NCI-H345 (cell line): ENCODE data around the gene SLC40A1.

Experiments
- DNase-seq: peaks from one replicate; lab custom pipeline; 2025; lab: John Stamatoyannopoulos, UW

The SLC40A1 gene

DNA sequence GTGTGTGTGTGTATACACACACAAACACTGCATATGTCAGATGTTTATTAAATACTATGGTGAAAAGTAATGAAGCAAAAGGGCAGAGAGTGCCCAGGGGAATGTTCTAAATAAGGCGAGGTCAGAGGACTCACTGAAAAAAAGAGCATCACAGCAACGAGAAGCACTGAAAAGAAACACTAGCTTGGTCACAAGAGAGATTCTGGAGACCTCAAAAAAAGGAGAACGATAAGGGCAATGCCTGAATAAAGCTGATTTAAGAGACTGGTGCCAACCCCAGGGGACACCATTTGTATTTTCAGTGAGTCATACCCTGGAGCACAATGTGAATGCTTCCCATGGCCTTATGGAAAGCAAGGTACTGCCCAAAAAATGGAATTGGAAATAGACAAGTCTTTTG is 14.5 kb downstream of the SLC40A1 start:
- DNase-seq = no peak

DNA sequence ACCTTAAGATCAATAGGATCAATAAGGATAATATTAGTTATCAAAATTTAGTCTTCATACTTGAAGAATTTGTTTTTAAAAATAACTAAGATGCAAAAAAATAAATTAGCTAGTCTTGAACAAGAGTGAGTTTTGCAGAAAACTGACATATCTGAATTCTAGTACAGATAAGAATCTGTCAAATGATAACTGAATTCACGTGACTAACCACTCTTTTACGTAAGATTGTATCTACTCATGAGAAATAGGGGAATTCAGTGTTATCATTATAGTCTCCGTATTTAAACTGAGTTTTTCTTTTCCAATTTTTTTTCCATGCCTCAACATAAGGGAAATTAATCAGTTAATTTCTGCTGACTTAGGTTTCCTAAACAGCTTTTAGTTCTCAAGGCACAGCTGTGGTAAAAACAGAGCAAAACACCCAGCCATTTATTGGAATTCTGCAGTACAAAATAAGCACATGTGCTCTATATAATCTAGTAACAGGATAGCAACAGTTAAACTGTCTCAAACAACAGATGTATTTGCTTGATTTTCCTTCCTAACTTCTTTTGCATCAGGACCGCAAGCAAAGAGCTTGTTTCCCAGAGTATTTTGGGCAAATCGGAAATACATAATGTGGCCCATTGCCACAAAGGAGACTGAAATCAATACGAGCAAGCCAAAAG is 19.1 kb downstream of the SLC40A1 start:
- no peak for DNase-seq

DNA sequence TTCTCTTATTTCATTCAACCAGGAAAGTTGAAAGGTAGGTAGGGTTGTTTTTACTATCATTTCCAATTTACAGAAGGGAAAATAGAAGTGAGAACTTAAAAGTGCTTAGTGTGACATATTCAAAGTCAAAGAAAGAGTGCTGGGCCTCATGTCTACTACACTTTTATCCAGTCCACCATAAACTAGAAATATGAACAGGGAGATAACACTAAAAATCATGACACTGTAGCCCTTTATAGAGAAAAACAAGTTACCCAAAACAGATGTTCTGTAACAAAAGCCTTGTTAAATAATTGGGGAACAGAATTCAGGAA is 20.4 kb downstream of the SLC40A1 start:
- DNase-seq = no peak

DNA sequence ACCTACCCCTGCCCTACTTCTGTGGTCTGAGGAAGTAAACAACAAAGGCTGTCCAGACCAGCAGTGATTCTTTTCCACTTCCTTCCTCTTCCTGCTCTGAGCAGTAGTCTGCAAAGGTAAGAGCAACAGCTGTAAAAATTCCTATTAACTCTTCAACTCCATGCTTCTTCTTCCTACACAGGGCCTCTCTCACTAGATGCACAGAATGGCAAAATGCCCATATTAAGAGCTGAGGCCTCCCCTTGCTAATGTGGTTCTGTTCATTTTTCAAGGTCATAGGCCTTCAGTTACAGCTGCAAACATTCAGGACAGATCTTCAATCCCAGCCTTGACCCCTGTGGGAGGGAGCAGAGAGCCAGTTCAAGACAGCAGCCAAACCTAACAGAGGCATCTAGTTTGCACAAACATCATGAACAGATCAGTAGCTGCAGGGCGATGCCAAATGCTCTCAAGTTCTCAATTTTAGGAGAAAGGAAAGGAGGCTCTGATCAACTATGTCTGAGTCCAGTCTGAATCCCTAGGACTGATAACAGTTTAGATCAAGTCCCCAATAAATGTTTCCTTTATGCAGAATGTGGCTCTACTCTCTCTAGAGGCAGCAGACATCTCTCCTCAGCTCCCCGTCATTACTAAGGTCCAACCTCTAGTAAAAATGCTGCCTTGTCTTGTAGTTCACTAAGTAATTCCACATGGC is 20.9 kb downstream of the SLC40A1 start:
- no peak for DNase-seq

DNA sequence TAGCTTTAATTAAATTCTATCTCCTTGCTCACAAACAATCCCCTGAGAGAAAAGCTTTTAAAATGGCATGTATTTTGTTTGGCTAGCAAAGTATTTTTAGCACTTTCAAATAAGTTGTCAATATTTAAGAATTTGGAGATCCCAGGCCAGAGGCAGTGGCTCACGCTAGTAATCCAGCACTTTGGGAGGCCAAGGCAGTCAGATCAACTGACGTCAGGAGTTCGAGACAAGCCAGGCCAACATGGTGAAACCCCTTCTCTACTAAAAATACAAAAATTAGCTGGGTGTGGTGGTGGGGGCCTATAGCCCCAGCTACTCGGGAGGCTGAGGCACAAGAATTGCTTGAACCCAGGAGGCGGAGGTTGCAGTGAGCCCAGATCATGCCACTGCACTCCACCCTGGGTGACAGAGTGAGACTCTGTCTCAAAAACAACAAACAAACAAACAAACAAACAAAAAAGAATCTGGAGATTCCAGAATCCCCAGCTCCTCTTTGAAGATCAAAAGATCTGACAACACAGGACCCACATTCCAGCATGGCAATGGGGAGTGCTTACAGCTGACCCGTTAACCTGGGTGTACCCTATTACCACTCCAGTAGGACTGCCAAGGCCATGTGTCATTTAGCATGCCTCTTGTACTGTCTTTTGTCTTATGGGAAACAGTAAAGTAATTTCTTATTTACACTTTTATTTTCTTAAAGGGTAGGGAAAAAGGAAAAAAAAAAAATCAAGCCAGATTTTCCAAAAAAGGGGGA is 21.9 kb downstream of the SLC40A1 start:
- no peak for DNase-seq

DNA sequence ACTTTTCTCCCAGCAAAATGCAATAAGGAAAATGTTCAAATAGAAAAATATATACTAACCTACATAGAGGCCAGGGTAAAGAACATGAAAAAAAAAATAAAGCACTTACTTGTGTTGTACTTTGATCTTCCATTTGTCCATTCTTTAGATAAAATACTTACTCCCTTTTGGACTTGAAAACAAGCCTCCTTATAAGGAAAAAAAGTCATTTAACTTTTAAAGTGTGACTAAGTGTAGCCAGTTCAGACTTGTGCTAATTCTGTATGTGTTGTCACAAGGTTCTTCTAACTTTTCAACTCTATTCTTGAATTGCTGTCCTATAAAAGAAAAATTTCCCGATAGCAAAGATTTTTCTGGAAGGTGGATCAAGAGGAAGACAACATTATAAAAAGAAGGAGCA is 23.2 kb downstream of the SLC40A1 start:
- no peak for DNase-seq

DNA sequence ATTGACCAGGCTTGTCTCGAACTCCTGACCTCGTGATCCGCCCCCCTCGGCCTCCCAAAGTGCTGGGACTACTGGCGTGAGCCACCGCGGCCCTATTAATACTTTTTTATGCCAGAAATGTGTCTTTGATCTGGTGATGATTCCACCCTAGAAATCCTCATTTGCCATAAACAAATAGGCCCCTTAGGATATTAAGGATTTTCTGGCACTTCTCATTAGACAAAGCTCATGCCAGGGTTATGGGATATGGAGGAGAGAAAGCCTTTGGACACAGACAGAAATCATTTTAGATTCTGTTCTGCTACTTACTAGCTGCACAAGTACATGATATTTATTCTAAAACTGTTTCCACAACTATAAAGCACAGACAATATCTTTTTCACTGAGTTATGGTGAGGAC is 24.1 kb downstream of the SLC40A1 start:
- no peak for DNase-seq

DNA sequence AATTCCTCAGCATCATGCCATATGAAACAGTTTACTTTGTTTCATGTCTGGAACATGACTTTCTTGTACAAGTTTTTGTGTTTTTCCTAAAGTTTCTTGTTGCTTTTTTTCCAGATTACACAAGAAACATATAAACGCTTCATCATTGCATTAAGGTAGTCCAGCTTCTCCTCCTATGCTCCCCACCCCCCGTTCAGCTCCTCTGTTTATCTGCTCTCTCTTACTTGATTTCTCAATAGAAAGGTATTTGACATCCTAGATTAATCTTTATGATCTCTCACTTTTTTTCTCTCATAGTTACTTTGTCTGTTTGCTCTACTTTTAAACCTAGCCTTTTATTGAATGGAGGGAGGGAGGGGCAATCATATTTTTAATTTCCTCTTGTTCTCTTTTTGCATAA is 25.4 kb downstream of the SLC40A1 start:
- no peak for DNase-seq

DNA sequence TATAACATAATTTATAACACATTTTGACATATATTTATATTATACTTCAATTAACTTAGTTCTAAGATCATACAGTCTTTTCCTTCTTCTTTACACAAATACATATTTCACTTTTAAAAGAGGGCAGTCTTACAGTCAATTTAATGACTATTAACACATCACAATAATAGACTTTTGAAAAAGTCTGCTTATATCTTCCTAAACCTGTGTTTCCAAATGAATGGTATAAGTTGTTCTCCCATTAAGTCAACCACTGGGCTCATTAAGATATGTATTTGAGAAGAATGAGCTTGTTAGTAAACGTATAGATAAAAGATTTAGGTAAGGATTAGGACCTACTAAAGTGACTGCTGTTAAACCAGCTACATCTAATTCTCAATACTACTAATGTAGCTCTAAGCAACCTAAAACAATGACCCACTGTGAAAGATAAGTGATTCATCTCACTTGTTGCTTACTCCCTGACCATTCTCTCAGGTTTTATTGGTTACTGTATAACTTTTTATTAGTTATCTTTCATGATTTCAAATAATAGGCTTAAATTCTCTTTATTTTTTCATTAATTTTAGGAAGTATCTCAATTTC is 27.0 kb downstream of the SLC40A1 start:
- no peak for DNase-seq

DNA sequence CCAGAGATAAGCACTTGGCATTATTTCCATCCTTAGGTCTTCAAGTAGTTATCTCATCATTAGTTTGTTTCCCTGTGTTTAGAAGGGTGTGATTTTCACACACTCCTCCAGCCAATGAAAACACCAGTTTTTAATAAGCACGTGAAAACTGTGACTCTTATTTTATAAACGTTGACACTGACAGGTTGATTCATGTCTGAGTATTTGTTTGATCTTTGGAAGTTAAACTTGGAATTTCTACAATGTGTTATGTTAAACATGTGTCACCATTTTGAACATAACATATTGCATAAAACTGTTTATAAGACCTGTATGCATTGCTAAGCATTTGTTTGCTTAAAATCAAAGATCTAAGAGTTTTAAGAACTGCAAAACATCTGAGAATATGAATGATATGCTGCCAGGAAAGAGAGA is 27.6 kb downstream of the SLC40A1 start:
- DNase-seq = no peak

DNA sequence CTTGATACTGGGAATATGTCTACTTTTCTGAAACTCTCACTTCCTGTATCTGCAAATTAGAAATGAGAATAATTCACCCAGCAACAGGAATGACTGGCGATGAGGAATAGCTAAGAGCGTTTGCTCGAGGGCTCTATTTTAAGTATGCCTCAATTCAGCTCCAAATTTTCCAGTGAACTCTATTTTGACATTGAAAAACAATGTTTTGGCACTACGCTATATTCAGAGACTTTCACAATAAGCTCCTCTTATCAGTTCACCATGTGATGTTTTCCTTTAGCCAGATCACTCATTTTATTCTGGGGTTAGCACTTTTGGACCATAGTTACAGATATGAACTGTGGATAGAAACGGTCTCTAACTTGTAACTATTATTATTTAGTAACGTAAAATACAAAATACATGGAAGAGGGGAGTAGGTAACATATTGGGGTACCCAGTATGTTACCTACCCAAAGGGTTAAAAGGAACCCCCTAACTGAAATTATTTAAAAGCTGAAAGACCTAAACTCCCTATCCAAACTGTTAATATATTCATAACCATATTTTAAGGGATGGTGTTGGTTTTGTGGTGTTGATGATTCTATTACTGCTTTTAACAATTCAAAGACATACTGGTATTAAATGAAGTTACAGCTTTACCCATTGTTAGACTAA is 28.1 kb downstream of the SLC40A1 start:
- DNase-seq = no peak

DNA sequence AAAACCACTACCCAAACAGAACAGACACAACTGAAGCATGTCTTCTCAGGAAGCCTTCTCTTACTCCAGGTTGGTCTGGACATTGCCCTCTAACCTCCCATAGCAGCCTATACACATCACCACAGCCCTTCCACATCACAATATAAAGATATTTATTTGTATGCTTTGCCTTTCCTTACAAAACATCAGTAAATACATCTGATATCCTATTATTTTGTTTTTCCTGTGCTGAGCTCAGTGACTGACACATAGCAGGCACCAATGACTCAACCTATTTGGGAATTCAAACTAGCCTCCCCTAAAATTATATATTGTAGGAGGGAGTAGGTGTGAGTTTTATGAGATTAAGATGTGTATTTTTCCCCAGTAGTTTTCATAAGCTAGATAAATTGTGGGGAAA is 28.8 kb downstream of the SLC40A1 start:
- no peak for DNase-seq

DNA sequence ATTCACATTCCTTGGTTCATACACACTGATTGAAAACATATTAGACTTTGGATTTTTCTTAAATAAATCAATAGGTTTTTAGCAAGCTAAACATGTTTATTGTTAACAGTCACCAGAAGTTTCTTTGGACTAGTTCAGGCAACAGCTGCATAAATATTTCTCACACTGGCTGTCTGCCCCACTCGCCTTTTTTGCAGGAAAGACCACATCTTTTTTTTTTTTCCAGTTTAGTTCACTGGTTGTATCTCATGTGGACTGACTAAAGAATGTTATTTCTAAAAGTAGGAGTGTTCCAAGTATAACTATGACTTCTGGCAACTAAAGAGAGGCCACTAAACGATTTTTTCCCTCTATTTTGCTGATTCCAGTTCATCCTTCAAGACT is 31.1 kb downstream of the SLC40A1 start:
- DNase-seq = no peak

DNA sequence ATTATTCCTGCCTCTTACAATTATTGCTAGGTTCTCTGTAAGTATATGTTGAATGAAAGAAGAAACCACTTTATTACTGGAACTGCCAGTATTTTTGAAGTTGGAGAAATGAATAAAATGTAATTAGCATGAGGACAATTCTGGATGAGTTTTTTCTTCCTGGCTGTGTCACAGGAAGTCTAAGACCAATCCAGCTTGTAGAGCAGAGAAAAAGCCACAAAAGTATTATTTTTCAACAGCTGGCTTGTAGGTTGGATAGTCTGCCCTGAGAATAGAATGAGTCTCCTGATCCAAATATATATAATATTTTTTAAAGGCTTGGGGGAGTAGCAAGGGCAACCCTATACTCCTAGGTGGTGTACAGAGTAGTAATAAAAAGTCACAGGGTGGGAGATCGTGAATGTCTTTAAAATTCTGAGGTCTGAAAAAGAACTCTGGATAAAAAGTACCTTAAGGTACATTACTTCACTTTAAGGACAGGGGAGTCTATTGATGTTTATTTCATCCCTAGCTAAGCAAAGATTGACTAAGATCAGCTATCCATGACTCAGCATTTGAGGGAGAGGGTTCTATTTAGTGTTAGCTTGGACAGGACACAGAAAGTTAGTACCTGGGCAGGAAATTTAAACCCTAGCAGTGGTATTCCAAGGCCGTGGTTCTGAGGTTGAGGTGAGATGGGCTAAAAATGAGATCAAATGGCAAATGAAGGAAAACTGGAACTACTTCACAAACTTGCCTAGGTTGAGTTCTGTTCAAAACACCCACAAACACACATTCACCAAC is 31.7 kb downstream of the SLC40A1 start:
- DNase-seq = no peak

DNA sequence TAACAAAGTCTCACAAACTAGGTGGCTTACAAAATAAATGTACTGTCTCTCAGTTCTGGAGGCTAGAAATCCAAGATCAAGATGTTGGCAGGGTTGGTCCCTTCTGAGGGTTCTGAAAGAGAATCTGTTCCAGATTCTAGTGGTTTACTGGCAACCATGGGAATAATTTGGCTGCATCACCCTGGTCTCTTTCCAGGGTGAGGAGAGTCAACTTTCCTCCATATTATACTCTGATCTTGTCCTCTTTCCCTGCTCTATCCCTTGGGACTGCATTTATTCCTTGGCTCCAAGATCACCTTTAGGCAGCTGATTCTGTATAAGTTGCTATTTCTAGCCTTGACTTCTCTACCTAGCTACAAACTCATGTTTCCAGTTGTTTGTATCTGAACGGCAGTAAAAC is 35.2 kb downstream of the SLC40A1 start:
- DNase-seq = no peak

DNA sequence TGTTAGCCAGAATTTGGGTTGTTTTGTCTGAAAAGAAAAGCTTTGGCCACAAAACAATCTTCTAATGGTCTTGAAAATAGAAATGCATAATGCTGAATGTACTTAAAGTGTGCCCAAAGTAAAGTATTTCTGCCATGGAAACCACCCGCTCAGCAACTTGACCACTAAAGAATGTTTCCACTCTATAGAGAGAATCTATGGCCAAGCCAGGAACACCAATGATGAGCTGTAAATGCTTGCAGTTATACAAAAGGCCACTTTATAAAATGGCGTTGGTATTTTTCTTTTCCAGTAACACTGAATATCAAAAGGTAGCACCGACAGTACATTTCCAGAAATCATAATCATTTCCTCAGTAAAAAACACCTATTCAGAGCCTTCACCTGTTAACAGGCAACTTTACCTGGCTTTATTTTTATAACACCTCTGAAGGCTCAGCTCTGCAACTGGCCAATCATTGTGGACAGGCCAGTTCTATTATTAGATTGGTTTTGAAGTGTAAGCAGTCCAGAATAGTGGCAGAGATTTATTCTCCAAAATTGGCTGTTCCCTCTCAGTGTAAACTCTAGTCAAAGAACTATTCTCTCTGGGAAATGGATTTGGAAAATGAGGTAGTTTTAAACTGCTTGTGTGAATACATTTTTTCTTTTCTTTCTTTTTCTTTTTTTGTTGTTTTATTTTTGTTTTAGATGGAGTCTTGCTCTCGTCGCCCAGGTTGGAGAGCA is 36.1 kb downstream of the SLC40A1 start:
- no peak for DNase-seq

DNA sequence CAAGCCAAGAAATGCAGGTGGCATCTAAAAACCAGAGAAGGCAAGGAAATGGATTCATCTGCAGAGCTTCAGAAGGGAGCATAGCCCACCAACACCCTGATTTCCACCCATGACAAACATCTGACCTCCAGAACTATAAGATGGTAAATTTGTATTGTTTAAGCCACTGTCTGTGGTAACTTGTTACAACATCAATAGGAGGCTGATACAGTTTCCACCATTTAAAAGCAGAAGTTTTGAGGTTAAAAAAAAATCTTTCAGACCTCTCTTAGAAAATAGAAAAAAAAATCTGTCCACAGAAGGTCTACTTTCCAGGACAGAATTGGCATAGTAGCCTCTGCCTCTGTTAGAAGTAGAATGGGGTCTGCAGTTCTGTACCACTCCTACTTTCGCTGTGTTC is 37.2 kb downstream of the SLC40A1 start:
- no peak for DNase-seq

DNA sequence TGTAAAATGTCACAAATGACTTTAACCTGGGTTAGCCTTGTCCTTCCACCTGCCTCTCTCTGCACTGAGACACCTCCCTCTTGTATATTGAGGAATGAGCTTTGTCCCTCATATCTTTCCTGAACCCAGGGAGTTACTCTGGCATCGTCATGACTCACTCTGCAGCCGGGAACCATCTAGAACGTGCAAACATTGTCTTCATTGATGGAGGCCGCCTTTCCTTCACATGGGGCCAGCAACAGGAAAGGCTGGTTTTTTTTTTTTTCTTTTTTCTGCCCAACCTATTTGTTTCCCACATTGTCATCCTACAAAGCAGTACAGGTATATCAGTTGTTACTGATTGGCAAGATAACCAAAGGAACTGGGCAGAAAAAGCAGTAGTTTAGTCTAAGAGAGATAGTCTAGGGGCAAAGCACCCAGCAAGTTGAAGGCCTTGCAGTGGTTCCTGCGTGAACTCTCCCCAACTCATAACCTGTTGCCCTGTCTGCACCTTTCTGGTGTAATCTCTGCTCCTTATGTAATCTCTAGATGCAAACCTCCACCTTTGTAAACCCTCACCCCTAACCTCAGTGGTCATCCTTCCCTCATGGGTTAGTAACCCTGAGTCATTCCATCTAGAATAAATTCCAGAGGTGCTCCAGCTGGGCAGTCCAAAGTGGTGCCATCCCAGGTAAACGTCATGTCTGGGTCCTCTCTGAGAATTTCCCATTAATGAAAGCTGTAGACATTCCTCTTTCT is 38.3 kb downstream of the SLC40A1 start:
- DNase-seq = no peak

DNA sequence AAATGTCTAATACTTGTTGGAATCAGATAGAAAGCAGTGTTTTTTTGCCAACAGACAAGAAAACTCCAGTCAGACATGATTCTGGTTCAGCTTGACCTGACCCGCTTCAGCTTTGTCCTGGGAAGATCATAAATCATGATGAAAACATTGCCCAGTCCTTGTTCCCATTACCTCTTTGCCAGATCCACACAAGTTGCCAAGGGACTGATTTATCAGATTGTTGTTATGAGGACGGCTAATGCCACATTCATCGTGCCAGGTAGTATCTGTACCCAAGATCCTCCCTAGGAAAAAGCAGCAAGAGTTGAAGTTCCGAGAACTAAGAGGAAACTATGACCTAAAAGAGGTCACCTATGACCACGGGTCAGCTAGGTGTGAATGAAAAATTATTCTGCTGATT is 39.0 kb downstream of the SLC40A1 start:
- no peak for DNase-seq

DNA sequence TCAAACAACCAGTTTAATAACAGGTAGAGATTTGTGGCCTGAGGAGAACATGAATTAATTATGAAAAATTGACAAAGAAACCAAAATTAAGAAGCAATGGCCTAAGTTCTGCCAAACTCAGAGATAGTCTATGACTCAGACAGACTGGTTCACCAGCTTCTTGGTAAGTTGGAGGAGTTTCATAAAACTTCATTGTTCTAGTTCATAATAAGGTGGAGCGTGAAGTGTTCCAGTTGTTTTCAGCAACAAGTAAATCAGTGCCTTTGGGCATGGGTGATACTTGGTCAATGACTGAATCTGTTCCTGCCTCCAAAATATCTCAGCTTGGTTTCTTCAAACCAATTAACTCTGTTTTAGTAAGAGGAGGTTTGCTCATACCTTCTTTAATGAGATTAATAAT is 40.0 kb downstream of the SLC40A1 start:
- DNase-seq = no peak
